ENCODE data around the gene MRPL40. TPM values are rescaled to one million over a fixed set of nuclear protein-coding genes. Genes with fewer than 3 reads are reported as not detected.
"Not testable (repeated sequence)": the region's sequence is repeated elsewhere in the genome, so short reads cannot be mapped to it uniquely, and the experiment has no call there.

The MRPL40 gene
- total RNA-seq, 2 experiments from 2014 or later = 46.1 to 47.5 TPM

DNA sequence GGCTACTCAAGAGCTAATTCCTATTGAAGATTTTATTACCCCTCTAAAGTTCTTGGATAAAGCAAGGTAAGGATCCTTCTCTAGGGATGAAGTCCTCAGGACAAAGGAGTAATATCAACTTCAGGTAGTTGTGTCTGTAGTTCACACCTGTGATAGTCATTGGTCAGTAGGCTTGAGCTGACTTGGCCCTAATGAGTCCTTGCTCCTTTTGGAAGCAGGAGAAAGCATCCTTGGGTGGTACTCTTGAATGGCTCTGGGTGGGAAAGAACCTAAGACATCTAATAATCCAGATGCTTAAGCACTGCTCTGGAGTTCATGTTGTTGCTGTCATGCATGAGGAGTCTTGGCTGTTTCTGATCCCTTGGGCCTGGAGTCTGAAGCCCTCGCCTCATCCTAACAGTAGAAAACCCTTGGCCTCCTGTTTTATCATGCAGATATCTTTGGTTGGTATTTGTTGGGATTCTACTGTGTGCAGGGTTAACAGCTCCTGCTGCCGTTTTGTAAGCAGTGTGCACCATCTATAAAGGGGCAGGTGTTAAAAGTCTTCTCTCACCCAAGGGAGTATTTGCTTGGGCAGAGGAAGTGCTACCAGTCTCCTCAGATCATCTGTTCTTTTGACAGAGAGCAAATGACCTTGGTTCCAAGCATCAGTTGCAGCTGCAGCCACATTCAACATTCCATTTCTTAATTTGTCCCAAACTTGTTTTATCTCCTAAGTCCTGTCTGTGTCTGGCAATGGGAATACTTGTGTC lies 2.7 kb downstream of the MRPL40 start:
- POLR2A ChIA-PET = interaction anchor here (0.7 kb wide), 1 partner anchor 9 kb away, joined by 3 read pairs; no protein-coding TSS in a partner anchor
- CTCF ChIA-PET = interaction anchor here (2.0 kb wide), 1 partner anchor 13 kb away, joined by 9 read pairs; the partner anchor contains the start of gene C22orf39

DNA sequence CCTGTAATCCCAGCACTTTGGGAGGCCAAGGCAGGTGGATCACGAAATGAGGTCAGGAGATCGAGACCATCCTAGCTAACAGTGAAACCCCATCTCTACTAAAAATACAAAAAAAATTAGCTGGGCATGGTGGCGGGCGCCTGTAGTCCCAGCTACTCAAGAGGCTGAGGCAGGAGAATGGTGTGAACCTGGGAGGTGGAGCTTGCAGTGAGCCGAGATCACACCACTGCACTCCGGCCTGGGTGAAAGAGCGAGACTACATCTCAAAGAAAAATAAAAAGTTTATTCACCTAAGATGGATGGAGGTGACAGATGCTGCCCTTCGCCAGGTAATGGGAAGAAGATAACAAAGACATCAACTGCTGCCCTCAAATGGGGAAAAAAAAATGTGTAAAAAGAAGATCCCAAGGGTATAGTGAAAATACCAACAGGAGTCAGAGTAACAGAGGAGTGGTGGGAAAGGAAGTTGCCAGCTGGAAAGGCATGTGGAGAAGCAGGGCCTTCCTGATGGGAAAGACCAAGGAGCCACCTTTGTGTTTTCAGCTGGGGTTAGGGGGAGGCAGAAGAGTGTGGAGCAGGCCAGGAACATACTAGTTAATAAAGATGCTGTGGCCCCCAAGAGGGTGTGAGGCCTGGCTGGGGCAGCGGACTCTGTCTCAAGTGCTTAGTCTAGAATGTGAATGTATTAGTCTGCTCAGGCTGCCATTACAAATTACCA lies 4.3 kb downstream of the MRPL40 start:
- CTCF ChIA-PET = interaction anchor here (0.6 kb wide), 1 partner anchor 301 kb away, joined by 5 read pairs; no protein-coding TSS in a partner anchor
- POLR2A ChIA-PET = not testable (repeated sequence)

DNA sequence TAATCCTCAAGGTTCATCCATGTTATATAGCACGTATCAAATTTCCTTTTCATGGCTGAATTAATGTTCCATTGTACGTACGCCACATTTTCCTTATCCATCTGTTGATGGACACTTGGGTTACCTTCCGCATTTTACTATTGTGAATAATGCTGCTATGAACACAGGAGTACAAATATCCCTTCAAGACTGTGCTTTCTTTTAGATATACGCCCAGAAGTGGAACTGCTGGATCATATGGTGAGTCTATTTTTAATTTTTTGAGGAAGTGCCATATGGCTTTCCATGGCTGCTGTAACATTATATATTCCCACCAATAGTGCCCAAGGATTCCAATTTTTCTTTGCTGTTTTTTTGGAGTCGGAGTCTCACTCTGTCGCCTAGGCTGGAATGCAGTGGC lies 6.0 kb downstream of the MRPL40 start:
- ChIA-PET CTCF (no interaction called here), POLR2A (no interaction called here)

DNA sequence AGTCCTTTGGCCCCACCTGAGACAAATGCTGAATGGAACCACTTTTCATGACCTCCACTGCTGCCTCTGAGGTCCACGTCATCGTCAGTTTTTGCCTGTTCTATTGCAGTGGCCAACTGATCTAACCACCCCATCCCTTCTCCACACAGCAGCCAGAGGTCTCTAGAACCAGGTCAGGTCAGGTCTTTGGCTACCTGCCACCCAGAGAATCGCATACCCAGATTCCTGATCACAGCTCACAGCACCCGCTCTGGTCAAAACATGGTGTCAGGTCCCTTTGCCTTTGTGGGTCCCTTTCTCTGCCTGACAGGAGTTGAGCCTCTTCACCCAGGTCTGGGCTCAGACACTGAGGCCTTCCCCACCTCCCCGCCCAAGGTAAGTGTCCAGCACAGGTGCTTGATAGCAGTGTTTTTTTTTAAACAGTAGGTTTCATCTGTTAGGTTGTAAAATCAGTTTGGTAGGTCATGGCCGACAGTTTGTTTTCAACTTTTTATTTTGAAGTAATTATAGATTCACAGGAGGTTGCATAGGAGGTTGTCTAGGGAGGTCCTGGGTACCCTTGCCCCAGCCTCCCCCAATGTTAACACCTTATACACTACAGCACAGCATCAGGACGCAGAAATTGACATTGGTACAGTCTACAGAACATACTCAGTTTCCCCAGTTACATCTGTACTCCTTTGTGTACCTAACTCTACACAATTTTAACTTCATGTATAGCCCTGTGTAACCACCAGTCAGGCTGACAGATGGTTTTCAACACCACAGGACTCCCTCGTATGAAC lies 8.3 kb downstream of the MRPL40 start:
- CTCF ChIA-PET = no interaction called here
- POLR2A ChIA-PET = interaction anchor here (0.7 kb wide), 2 partner anchors 19 to 1200 kb away, joined by 4 to 6 read pairs; no protein-coding TSS in a partner anchor

DNA sequence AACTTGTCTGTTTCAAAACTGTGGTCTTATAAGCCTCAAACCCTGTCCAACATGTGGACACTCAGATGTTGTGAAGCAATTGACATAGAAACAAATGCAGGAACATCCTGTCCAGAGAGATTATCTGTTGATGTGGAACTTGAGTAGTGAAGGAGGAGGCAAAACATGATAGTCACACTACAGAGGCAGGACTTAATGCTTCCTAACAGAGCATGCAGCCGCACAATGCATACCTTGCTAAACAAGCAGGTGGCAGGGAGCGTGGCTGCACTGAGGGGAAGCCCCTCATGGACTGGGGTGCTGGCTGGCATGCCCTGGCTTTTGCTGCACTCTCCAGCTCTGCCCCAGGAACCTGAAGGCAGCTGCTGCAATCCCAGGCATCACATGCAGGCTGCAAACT lies 9.8 kb downstream of the MRPL40 start:
- POLR2A ChIA-PET = no interaction called here

DNA sequence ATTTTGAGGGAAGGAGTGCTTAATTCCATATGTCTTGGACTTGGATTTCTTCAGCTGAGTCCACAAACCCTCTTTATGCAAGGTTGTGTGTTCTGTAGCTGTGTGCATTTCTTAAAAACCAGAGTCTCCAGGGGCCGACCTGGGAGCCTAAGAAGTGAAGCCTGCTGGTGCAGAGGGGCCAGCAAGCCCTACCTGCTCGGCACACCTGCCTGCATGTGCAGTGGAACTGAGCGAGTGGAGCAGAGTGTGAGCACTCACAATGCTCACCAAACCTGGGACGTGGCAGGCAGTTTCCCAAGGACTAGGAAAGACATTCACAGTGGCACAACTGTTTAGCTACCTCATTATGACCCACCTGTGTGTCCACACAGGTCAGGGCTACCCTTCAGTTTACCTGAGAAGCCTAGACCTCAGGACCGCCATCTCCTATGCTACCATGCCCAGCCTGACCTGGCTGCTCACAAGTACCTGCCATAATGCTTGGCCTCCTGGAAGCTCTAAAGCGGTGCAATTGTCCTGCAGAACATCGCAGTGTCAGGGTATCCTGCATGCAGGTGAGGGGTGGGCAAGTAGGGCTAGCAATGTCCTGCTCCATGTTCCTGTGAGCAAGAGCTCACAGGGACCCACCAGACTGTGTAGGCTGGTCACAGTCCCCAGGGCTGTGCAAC lies 11.3 kb downstream of the MRPL40 start:
- CTCF ChIA-PET = interaction anchor here (0.6 kb wide), 1 partner anchor 23 kb away, joined by 7 read pairs; no protein-coding TSS in a partner anchor

More for the DNA sequence above, 9.8 kb downstream of the MRPL40 start:
- CTCF ChIA-PET = no interaction called here

DNA sequence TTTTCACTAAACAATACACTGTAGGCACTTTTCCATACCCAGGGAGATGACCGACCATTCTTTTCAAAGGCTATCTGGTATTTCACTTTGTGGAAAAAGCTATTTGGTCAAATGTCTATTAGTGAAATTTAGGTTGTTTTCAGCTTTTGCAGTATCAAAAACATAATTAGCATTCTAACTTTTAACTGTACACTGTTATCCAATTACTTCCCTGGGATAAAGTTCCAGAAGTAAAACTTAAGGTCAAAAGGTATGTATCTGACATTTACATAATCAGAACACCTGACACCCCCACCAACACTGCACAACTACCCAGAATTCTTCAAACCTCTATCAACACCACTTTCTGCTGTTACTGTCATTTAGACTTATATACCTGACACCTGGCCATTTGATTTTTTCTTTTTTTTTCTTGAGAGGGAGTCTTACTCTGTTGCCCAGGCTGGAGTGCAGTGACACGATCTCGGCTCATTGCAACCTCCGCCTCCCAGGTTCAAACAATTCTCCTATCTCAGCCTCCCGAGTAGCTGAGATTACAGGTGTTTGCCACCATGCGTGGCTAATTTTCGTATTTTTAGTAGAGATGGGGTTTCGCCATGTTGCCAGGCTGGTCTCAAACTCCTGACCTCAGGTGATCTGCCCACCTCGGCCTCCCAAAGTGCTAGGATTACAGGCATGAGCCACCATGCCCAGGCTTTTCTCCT lies 13.1 kb downstream of the MRPL40 start:
- POLR2A ChIA-PET = not testable (repeated sequence)
- CTCF ChIA-PET = interaction anchor here (0.6 to 1.5 kb wide), 2 partner anchors 13 to 15 kb away, joined by 3 read pairs; no protein-coding TSS in a partner anchor

More for the DNA sequence above, 11.3 kb downstream of the MRPL40 start:
- POLR2A ChIA-PET = interaction anchor here (0.7 kb wide), 1 partner anchor 9 kb away, joined by 3 read pairs; no protein-coding TSS in a partner anchor

DNA sequence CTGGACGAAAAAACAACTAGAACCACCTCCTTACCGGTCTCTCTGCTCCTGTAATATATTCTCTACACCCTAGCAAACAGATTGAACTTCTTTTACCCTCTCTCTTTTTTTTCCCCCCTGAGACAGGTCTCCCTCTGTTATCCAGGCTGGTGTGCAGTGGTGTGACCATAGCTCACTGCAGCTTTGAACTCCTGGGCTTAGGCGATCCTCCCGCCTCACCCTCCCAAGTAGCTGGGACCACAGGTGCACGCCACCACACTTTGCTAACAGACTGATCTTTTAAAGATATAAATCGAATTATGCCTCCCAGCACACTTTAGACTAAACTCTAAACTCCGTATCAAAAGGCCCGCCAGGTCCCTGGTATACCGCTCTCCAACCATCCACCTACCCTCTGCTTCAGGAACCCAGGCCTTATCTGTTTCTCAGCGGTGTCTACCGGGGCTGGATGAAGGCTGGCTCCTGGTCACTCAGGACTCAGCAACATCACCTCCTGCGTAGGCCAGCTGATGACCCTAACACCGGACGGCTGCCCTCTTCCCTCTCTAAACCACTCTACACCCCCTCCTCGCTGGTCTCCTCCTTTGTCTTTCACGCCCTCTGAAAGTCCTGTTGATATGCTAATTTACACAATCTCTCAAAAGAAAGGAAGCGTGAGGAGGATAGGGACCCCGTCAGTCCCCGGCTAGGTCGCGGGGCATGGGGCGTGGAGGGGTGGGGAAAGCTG lies 14.4 kb downstream of the MRPL40 start:
- POLR2A ChIA-PET = interaction anchor here (1.0 to 1.9 kb wide), 3 partner anchors 13 to 302 kb away, joined by 3 to 13 read pairs (median 5); partner anchors contain the start of genes ESS2, HIRA and MRPL40
- CTCF ChIA-PET = interaction anchor here (1.0 to 2.2 kb wide), 2 partner anchors 13 to 32 kb away, joined by 4 to 9 read pairs; partner anchors contain the start of gene UFD1

DNA sequence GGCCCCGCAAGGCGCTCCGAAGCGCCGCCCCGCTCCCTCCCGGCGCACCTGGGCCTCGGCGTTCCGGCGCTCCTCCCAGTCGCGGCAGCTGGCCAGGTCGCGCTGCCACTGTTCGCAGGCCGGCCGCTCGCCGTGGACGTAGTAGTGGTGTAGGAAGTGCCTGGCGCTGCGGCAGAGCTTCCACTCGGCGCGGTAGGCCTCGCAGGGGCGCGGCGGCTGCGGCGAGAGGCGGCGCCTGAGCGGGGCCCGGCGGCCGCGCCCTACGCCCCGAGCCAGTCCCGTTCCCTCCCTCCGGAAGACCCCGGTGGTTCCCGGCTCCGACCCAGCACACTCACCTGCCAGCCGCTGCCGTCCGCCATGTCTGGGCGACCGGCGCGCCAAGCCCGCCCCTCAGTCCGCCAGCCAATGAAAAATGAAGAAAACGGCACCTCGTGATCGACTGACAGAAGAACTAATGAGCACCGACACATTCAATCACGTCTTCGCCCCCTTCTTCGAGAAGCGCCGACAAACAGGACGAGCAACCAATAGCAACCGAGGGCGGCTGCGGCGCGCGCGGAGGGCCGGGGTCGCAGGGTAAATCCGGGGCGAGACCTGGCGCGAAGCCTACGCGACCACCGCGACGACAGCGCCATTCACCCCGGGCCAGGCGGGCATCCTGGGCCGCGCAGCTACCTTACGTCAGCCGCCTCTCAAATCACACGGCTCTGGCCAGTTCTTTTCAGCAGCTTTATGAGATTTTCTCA lies 15.2 kb downstream of the MRPL40 start, which contains the start of gene C22orf39:
Gene C22orf39, minus strand, starts transcription at position 382 of the 746 bp plus-strand sequence. Its CDS starts 23 bp downstream, at position 359.
- ChIA-PET POLR2A (interaction anchor here (0.5 to 1.9 kb wide), 4 partner anchors 13 to 303 kb away, joined by 3 to 13 read pairs (median 4); partner anchors contain the start of genes ESS2, HIRA and MRPL40), CTCF (interaction anchor here (0.6 to 2.2 kb wide), 4 partner anchors 14 to 271 kb away, joined by 3 to 9 read pairs (median 4); partner anchors contain the start of gene UFD1)

DNA sequence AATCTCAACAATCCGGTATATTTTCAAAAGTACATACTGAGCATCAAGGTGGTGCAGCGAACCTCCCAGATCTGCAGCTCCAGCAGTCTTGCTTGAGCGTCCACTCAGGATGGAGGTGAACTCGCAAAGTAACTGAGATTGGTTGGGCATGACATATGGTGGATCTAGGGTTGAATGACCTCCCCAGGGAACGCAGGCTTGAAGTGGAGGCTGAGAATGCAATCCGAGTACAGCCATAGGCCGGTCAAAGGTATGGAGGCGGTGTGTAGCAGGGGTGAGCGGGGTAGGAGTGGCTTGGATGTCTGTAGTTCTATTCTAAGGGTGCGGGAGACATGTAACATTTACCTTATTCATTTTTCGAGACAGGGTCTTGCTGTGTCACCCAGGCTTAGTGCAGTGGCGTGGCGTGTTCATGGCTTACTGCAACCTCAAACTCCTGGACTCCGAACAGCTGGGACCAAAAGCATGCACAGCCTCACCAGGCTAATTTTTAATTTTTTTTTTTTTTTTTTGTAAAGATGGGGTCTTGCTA lies 15.8 kb downstream of the MRPL40 start:
- ChIA-PET CTCF (interaction anchor here (0.6 to 2.2 kb wide), 4 partner anchors 14 to 270 kb away, joined by 3 to 9 read pairs (median 4); partner anchors contain the start of gene UFD1), POLR2A (interaction anchor here (0.5 to 1.9 kb wide), 3 partner anchors 16 to 303 kb away, joined by 4 to 13 read pairs (median 5); partner anchors contain the start of genes ESS2, HIRA and MRPL40)

DNA sequence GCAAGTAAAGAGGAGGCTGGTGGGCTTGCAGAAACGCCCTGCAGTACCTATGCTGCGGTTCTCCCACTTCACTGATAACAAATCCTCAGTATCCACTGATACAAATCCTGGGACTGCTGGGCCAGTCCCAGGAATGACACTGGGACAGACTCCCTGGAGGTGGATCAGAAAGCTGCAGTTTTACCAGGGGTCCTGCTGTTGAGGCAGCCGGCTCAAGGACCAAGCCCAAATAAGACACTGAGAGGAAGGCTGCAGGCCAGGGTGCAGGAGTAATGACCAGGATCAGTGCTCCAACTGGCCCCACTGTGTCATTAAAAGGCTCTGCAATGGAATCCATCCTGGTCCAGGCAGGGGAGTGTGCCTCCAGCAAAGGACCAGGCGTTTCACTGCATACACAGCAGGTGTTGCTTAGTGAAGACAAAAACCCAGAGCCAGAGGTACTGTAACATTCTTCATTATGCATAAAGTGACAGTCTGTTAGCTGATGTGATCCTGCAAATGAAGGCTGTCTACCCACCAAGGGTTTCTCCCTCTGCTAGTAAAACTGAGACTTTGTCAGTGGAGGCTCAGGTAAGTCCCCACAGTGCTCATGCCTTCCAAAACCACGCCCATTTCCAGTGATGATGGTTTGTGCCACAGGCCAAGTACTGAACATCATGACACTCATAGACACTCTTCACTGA lies 16.5 kb downstream of the MRPL40 start:
- CTCF ChIA-PET = interaction anchor here (1.0 to 2.2 kb wide), 2 partner anchors 15 to 17 kb away, joined by 3 to 9 read pairs; partner anchors contain the start of gene HIRA
- POLR2A ChIA-PET = interaction anchor here (0.6 kb wide), 1 partner anchor 228 kb away, joined by 3 read pairs; no protein-coding TSS in a partner anchor

DNA sequence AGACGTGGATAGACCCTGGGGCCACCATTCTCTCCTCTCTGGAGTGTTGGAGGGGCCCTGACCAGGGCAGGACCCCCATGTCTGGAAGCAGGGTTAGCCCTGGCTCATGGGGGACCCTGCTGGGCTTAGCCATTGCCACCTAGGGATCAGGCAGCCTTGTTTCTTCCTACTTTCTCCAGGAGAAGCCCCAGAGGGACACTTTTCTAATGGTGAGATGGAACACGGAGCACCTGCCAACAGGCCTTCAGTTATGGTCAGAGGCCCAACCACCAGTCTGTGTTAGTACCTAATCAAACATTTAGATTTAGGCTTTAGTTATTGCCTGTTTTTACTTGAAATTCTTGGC lies 17.1 kb downstream of the MRPL40 start:
- CTCF ChIA-PET = interaction anchor here (1.0 kb wide), 1 partner anchor 18 kb away, joined by 3 read pairs; the partner anchor contains the start of gene HIRA
- POLR2A ChIA-PET = no interaction called here

DNA sequence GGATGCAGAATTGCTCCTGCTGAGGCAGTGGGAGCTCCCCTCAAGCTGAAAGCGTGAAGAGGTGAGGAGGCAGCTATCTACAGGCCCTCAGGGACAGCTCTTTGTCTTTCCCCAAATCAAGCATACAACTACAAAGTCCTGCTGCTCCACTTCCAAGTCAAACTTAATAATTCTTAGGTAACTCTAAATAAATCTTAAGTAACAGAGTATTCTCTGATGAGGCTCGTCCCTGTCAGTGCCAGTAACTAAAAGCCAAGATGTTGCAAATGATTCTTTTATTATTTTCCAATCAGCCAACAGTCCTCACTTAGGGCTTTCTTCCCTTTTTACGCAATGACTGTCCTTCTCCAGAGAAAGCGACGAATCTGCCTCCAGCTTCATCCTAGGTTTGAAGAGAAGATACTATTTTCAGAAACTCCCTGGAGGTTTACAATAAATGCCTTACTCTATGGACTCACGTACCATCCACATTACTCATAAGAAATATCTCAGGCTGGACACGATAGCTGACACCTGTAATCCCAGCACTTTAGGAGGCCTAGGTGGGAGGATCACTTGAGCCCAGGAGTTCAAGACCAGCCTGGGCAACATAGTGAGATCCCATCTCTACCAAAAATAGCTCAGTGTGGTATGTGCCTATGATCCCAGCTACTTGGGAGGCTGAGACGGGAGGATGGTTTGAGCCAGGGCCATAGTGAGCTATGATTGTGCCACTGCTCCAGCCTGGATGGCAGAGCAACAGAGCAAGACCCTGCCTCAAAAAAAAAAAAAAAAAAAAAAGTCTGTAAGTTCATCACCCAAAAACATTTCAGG lies 18.2 kb downstream of the MRPL40 start:
- ChIA-PET CTCF (interaction anchor here (1.2 kb wide), 1 partner anchor 497 kb away, joined by 3 read pairs; no protein-coding TSS in a partner anchor), POLR2A (interaction anchor here (0.6 to 0.7 kb wide), 2 partner anchors 10 to 219 kb away, joined by 3 to 6 read pairs; no protein-coding TSS in a partner anchor)

DNA sequence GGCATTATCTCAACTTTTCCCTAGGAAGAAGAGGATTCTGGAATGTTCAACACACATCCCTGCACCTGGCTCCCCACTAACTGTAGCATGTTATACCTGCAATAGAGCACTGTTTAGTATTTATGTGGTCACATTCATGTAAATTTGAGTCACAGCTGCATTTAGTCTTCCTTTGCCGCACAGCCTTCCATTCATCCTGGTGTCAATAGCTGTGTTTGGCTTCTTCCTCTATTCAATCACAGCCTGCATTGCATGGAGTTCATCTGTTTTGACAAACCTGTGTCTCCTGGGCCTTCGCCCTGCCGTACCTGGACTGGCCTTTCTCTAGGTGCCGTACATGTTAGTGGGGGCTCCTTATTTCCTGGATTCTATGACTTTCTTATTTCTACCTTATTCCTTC lies 19.2 kb downstream of the MRPL40 start:
- POLR2A ChIA-PET = no interaction called here
- CTCF ChIA-PET = interaction anchor here (1.2 kb wide), 1 partner anchor 498 kb away, joined by 3 read pairs; no protein-coding TSS in a partner anchor

All from activated CD8-positive, alpha-beta memory T cell treated with anti-CD3 and anti-CD28 coated beads for 36 hours (primary cell).